ENCODE data around the gene SULT6B1. TPM values are rescaled to one million over a fixed set of nuclear protein-coding genes. Genes with fewer than 3 reads are reported as not detected.
"Not testable (repeated sequence)": the region's sequence is repeated elsewhere in the genome, so short reads cannot be mapped to it uniquely, and the experiment has no call there.

SULT6B1 gene
- polyA plus RNA-seq, 4 donors: not detected

GRCh38 chr2:37196320-37197195 is 8.1 kb upstream of the SULT6B1 start, which contains the start of gene CEBPZOS:
Gene CEBPZOS (plus strand): TSS chr2:37196496. CDS start chr2:37199705, 3,209 bp downstream.
- DNase-seq (ENCODE audit: low read depth in 4 of 4, low spot score in 3 of 4): peak; percentile 75 to 82 (median 78)

GRCh38 chr2:37195862-37196319 is 7.4 kb upstream of the SULT6B1 start:
- not testable (repeated sequence) for DNase-seq (ENCODE audit: low read depth in 4 of 4, low spot score in 3 of 4)

- no peak for DNase-seq (ENCODE audit: low read depth in 4 of 4, low spot score in 3 of 4)
Observed at GRCh38 chr2:37192551-37192950, 4.1 kb upstream of the SULT6B1 start.

DNA sequence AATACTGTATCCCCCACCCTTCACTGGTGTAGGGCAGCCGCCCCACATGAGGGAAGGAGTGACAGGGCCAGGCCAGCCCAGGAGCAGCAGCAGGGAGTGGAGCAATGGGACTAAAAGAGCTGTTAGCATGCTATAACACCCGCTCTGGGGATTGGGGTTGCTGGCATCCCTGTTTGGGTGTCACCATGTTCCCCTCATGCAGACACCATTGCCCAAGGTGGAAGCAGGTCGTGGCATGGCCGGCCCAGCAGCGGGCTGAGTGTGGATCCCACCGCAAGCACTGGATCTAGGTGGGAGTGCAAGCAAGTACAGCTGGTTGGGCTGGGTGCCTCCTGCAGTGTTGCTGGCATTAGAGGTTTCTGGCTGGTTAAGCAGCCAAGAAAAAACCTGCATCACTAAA is 3.3 kb upstream of the SULT6B1 start:
- no peak for DNase-seq (ENCODE audit: low read depth in 4 of 4, low spot score in 3 of 4)

GRCh38 chr2:37191253-37191652 is 2.8 kb upstream of the SULT6B1 start:
- no peak for DNase-seq (ENCODE audit: low read depth in 4 of 4, low spot score in 3 of 4)

DNA sequence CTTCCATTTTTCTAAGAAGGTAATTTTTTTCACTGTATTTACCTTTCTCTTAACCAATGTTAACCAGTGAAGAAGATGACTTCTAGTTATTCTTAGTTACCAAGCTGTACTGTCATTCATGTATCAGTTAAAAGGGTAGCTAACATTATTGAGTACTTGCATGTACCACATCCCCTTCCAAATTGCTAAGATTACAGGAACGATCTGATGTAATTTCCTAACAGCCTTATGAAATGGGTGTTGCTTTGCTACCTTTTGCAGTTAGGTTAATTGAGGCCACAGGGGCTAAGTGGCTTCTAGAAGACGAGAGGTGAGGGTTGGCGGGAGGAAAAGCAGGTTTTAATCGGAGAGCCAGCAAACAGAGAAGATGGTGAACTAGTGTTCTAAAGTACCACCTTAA is 1.8 kb upstream of the SULT6B1 start:
- no peak for DNase-seq (ENCODE audit: low read depth in 4 of 4, low spot score in 3 of 4)

GRCh38 chr2:37189452-37190153 is 1.1 kb upstream of the SULT6B1 start:
- no peak for DNase-seq (ENCODE audit: low read depth in 4 of 4, low spot score in 3 of 4)

GRCh38 chr2:37181726-37182684 is 6.5 kb downstream of the SULT6B1 start:
- no peak for DNase-seq (ENCODE audit: low read depth in 4 of 4, low spot score in 3 of 4)

GRCh38 chr2:37180640-37181039 is 7.8 kb downstream of the SULT6B1 start:
- no peak for DNase-seq (ENCODE audit: low read depth in 4 of 4, low spot score in 3 of 4)

GRCh38 chr2:37180006-37180639 is 8.3 kb downstream of the SULT6B1 start:
- DNase-seq (ENCODE audit: low read depth in 4 of 4, low spot score in 3 of 4): no peak

DNA sequence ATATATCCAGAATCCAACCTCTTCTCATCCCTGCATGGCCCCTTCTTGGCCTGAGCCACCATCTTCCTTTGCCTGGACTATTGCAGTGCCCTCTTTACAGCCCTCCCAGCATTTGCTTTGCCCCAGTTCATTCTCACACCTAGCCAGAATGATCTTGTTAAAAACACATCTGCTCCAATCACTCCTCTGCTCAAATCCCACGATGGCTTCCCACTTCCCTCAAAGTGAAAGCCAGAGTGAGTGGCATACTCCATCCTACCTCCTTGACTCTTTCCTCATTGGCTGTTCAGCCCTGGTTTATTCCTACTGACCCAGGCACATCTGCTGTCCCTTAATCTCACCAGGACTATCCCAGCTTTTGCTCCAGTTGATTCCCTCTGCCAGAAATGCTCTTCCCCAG is 14.7 kb downstream of the SULT6B1 start:
- DNase-seq (ENCODE audit: low read depth in 4 of 4, low spot score in 3 of 4): no peak

- DNase-seq (ENCODE audit: low read depth in 4 of 4, low spot score in 3 of 4): no peak
Observed at GRCh38 chr2:37171624-37171950, 16.9 kb downstream of the SULT6B1 start.

- peak in 1 of 4 donors; percentile 12 for DNase-seq (ENCODE audit: low read depth in 4 of 4, low spot score in 3 of 4)
Observed at GRCh38 chr2:37168217-37168981, 20.1 kb downstream of the SULT6B1 start.

DNA sequence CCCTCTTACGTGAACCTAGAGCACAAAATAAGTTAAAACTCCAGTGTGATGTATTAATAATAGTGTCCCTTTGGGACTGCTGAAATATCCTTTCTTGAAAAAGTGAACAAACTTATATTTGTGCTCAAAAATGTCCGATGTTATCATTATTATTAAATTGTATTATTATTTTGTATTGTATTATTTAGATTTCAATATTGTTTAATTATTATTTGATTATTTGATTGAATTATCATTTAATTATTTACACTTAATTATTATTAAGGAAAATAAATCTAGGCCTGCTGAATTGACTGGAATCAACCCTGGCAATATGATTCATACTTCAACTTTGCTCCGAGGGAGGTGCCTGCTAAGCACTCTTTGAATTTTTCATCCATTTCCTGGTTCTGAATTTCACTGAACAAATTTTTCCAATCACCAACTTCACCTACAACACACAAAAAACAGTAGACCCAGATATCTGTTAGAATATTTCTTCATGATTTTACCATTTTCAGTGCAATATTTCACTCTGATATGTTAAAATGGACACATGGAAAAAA is 20.8 kb downstream of the SULT6B1 start:
- no peak for DNase-seq (ENCODE audit: low read depth in 4 of 4, low spot score in 3 of 4)

GRCh38 chr2:37164757-37165156 is 23.7 kb downstream of the SULT6B1 start:
- DNase-seq (ENCODE audit: low read depth in 4 of 4, low spot score in 3 of 4): no peak

DNA sequence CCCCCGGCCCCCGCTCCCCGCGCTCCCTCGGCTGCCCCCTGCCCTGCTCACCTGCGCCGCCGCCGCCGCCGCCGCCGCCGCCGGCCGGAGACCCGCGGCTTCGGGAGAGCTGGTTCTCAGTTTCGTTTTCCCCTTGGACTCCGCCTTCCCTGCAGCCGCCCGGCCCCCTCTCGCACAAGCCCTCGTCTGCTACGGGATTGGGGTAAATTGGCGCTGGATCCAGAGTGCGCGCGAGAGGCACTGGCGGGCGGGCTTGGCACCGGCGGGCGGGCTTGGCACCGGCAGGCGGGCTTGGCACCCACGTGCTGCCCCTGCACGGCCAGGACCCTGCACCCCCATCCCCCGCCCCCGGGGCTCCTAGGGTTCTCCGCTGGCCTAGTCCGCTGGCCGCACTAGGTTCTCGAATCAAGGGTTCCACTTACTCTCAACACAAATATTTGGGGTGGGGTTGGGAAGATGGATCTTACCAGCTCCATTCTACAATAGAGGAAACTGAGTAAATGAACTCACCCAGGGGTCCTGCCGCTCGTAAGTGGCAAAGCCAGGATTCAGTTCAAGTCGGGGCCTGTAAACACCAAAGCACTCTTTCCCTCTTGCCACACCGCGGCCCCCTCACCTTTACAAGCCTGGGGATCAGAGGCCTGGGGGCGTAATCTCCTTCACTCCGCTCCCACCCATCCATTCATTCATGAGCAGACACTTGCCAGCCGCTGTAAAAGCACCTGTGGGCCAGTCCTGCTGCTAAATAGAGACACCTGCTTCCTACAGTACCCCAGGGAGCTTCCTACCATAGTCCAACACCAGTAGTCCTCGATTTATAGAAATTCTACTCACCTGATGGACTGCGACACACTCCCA is 31.4 kb downstream of the SULT6B1 start, which contains the start of gene EIF2AK2:
Gene EIF2AK2, minus strand, starts transcription at position 124 of the 858 bp plus-strand sequence. CDS start 9,174 bp downstream, outside the sequence.
- DNase-seq (ENCODE audit: low read depth in 4 of 4, low spot score in 3 of 4): peak; percentile 27 to 65 (median 55)

GRCh38 chr2:37156071-37156856 is 32.2 kb downstream of the SULT6B1 start:
- DNase-seq (ENCODE audit: low read depth in 4 of 4, low spot score in 3 of 4): peak; percentile 42 to 59 (median 50)

Measured in left renal pelvis (tissue), 4 donors.